Measurements from ENCODE around the gene CD44.

DNA sequence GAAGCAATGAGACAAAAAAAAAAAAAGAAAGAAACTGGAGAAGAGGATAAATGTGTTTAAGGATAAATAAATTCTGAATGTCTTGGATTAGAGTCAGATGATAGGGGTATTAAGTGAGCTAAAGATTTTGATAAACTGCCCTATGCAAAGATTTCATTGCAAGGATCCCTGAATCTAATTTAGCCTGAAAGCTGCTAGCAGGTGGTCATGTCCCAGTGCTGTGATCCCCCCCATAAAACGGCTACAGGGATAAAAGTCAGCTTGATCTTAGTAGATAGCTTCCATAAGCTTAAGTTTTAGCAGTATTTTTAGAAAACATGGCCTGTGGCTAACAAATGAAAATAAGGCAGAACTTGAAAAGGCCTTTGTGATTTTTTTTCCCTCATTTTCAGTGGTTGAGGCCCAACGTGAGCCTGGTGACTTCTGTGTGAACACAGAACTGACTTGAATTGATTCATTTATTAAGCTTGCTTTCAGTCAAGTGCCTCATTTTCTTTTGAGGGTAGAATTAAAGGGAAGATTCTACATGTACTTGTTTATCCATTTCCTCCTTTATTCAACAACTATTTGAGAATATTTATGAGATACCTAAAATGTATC lies 44.5 kb downstream of the CD44 start:
- TF ChIP-seq, protein P1, sequence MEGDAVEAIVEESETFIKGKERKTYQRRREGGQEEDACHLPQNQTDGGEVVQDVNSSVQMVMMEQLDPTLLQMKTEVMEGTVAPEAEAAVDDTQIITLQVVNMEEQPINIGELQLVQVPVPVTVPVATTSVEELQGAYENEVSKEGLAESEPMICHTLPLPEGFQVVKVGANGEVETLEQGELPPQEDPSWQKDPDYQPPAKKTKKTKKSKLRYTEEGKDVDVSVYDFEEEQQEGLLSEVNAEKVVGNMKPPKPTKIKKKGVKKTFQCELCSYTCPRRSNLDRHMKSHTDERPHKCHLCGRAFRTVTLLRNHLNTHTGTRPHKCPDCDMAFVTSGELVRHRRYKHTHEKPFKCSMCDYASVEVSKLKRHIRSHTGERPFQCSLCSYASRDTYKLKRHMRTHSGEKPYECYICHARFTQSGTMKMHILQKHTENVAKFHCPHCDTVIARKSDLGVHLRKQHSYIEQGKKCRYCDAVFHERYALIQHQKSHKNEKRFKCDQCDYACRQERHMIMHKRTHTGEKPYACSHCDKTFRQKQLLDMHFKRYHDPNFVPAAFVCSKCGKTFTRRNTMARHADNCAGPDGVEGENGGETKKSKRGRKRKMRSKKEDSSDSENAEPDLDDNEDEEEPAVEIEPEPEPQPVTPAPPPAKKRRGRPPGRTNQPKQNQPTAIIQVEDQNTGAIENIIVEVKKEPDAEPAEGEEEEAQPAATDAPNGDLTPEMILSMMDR (IDR thresholded peaks at IDR 0.05; ENCODE audit: poor library complexity, severe bottlenecking) = no peak
- TF ChIP-seq EP300 (conservative IDR thresholded peaks at IDR 0.05; ENCODE audit: poor library complexity, severe bottlenecking) = no peak
- TF ChIP-seq MXI1 (conservative IDR thresholded peaks at IDR 0.05; ENCODE audit: poor library complexity, severe bottlenecking) = no peak
- TF ChIP-seq POLR2AphosphoS5 (IDR thresholded peaks at IDR 0.05) = no peak
